OCI-LY3 (cell line): Measurements from ENCODE around the gene OGFOD1.

Experiments used
- EZH2phosphoT487 ChIP-seq: fragments of 200-600 bp; shearing (Covaris generic); IDR thresholded peaks from 2 replicates; pipeline ENCODE4 v1.6.1; 2018; ENCODE audit warnings: antibody characterized with exemption, mixed run types, low read depth
- TF ChIP-seq, protein P1 (sequence below): fragments of 200-600, 300-600 bp; sonication (generic); IDR thresholded peaks from 2 replicates; pipeline ENCODE4 v1.5.1; 2014; ENCODE audit warnings: antibody characterized with exemption, low read length, low read depth

DNA sequence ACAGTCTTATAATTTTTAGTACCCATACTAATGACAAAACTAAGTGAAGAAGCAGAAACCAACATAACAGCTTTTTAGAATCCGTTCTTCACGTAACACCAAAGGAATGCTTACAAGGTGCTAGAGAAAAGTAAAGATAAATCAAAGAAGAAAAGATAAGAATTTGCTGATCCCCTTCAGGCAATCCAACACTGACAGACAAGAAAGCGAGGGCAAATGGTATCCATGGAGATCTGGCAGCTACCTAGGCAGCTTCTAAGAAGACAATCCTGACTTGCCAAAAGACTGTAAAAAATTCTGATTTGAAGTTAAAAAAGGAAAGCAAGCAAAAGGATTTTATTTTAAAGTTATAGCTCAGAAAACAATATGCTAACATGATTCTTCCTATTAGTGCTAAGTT, 53.8 kb downstream of the OGFOD1 start:
- TF ChIP-seq, protein P1, sequence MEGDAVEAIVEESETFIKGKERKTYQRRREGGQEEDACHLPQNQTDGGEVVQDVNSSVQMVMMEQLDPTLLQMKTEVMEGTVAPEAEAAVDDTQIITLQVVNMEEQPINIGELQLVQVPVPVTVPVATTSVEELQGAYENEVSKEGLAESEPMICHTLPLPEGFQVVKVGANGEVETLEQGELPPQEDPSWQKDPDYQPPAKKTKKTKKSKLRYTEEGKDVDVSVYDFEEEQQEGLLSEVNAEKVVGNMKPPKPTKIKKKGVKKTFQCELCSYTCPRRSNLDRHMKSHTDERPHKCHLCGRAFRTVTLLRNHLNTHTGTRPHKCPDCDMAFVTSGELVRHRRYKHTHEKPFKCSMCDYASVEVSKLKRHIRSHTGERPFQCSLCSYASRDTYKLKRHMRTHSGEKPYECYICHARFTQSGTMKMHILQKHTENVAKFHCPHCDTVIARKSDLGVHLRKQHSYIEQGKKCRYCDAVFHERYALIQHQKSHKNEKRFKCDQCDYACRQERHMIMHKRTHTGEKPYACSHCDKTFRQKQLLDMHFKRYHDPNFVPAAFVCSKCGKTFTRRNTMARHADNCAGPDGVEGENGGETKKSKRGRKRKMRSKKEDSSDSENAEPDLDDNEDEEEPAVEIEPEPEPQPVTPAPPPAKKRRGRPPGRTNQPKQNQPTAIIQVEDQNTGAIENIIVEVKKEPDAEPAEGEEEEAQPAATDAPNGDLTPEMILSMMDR, result no peak
- TF ChIP-seq EZH2phosphoT487, result no peak
